Stomach (tissue), 4 donors: Measurements from ENCODE around the gene SDK2.

ENCODE experiments used
- CTCF ChIP-seq, 7 experiments: fragments of 450-650 bp in 4 of 7; fragments of 200-600 bp in 3 of 7; sonication (generic) in 3 of 7; IDR thresholded peaks; one replicate each; pipeline ENCODE4 v1.5.1; 2016 to 2019; ENCODE audit warnings: antibody characterized with exemption in 7 of 7, control low read depth in 2 of 7, mild to moderate bottlenecking in 1 of 7
- POLR2A ChIP-seq, 4 donors: fragments of 450-650 bp; IDR thresholded peaks; one replicate each; pipeline ENCODE4 v1.6.1; 2016; ENCODE audit warnings: antibody characterized with exemption in 4 of 4, control low read depth in 2 of 4, mild to moderate bottlenecking in 1 of 4, moderate library complexity in 1 of 4
- POLR2AphosphoS5 ChIP-seq, 3 donors: sonication (generic); formaldehyde crosslinking; IDR thresholded peaks; one replicate each; pipeline ENCODE4 v1.6.1; 2016; ENCODE audit warnings: antibody characterized with exemption in 3 of 3

GRCh38 chr17:73639932-73640331 is 4.3 kb downstream of the SDK2 start:
- no peak for TF ChIP-seq CTCF (IDR thresholded peaks at IDR 0.05)
- no peak for TF ChIP-seq POLR2AphosphoS5 (IDR thresholded peaks at IDR 0.05)
- no peak for TF ChIP-seq POLR2A (IDR thresholded peaks at IDR 0.05)
